ENCODE data around the gene FBXO10. TPM values are rescaled to one million over a fixed set of nuclear protein-coding genes. Genes with fewer than 3 reads are reported as not detected.

FBXO10 gene
- total and polyA plus RNA-seq, 2 of the 8 experiments (the other 6 are each of a cell fraction or from before 2014, with no cell fraction given), result 13.1 to 13.9 TPM

GRCh38 chr9:37604296-37604695, 28.1 kb upstream of the FBXO10 start:
- no peak overlapping the region for H2BK15ac ChIP-seq (ENCODE audit: low read length)
- no peak overlapping the region for H3K23ac ChIP-seq (ENCODE audit: insufficient read length)
- no peaks in the 10 kb centered on the region for H3K23me2 ChIP-seq (ENCODE audit: low read depth, low read length)
- H2BK120ac ChIP-seq (replicated peaks; ENCODE audit: low read depth, low read length), result no peak overlapping the region
- DNase-seq (ENCODE audit: low read depth in 1 of 2, low spot score in 2 of 2) (no peak), FAIRE-seq (no peak)
- no peak overlapping the region for H3K4ac ChIP-seq (replicated peaks; ENCODE audit: insufficient read length, low read depth, low read length)
- no peaks in the 10 kb centered on the region for H3K79me1 ChIP-seq (ENCODE audit: low read depth, low read length)
- no peak overlapping the region for H2BK5ac ChIP-seq (ENCODE audit: low read depth, low read length)
- no peak overlapping the region for H4K8ac ChIP-seq (ENCODE audit: extremely low read depth, insufficient read depth, low read length)
- no peak overlapping the region for H3K18ac ChIP-seq (ENCODE audit: extremely low read depth, low read length)
- H3K79me2 ChIP-seq (ENCODE audit: control insufficient read depth in 1 of 2, insufficient read depth in 2 of 2, low read length in 2 of 2), result no peaks in the 10 kb centered on the region
- no peak overlapping the region for H2BK20ac ChIP-seq (ENCODE audit: low read length)
- H3K27me3 ChIP-seq (replicated peaks in 1 of 4; ENCODE audit: control insufficient read depth in 3 of 4, extremely low read depth in 1 of 4, insufficient read depth in 3 of 4, low read length in 3 of 4), result peaks cover 0 to 2% (median 0%) of the 10 kb centered on the region in 4 experiments; a peak in 1 of 7 replicates
- WGBS, 2 experiments (ENCODE audit: extremely low coverage in 1 of 2, insufficient coverage in 1 of 2, insufficient read length in 1 of 2, insufficient replicate concordance in 2 of 2, low coverage in 1 of 2, low lambda C conversion rate in 2 of 2, missing lambda C conversion rate in 1 of 2), result 74% methylated on average over 1 of the region's 1 CpG; no CpG with 5 or more reads in 1 of the 2 experiments
- no peak overlapping the region for H3K4me3 ChIP-seq (ENCODE audit: extremely low read depth in 1 of 4, insufficient read depth in 2 of 4, low read depth in 3 of 4, low read length in 4 of 4)
- no peak overlapping the region for H3K56ac ChIP-seq (replicated peaks; ENCODE audit: insufficient read length, low read depth, low read length)
- H2AFZ ChIP-seq (ENCODE audit: low read length), result no peak overlapping the region
- POLR2A ChIA-PET (ENCODE audit: partially characterized antibody), result no interaction called here
- no peaks in the 10 kb centered on the region for H3K9me3 ChIP-seq (ENCODE audit: insufficient read depth in 2 of 2, low read depth in 1 of 2, low read length in 1 of 2)
- no peak overlapping the region for H4K91ac ChIP-seq (replicated peaks; ENCODE audit: insufficient read length, low read length)
- TF ChIP-seq CTCF (IDR thresholded peaks at IDR 0.05; ENCODE audit: control extremely low read depth in 1 of 3, insufficient read depth in 1 of 3, low read depth in 1 of 3, low read length in 3 of 3) (no peak), NANOG (IDR thresholded peaks at IDR 0.05; ENCODE audit: insufficient read depth, low read depth, low read length, poor library complexity, severe bottlenecking) (no peak), GTF2F1 (IDR thresholded peaks at IDR 0.05; ENCODE audit: borderline replicate concordance, low read depth, low read length) (no peak), MAFK (IDR thresholded peaks at IDR 0.05; ENCODE audit: low read depth, low read length) (no peak), KDM1A (IDR thresholded peaks at IDR 0.05; ENCODE audit: borderline replicate concordance, low read length) (no peak), USF2 (IDR thresholded peaks at IDR 0.05; ENCODE audit: low read length) (no peak), RFX5 (IDR thresholded peaks at IDR 0.05; ENCODE audit: borderline replicate concordance, low read depth, low read length) (no peak)
- CTCF ChIA-PET (ENCODE audit: partially characterized antibody), result interaction anchor here (0.6 kb wide), 1 partner anchor 38 kb away, joined by 3 read pairs; no protein-coding TSS in a partner anchor
- H4K5ac ChIP-seq (ENCODE audit: insufficient read length, low read depth, low read length), result no peak overlapping the region
- no peak overlapping the region for H3K9ac ChIP-seq (replicated peaks in 1 of 4; ENCODE audit: extremely low read depth in 1 of 4, low read depth in 3 of 4, low read length in 3 of 4)
- no peak overlapping the region for H2AK5ac ChIP-seq (ENCODE audit: low read depth, low read length)
- H2BK12ac ChIP-seq (ENCODE audit: low read depth, low read length), result no peak overlapping the region
- H3K4me2 ChIP-seq (ENCODE audit: insufficient read depth in 1 of 2, low read depth in 2 of 2, low read length in 2 of 2), result no peak overlapping the region
- no peaks in the 10 kb centered on the region for H4K20me1 ChIP-seq (replicated peaks in 1 of 2; ENCODE audit: control insufficient read depth in 1 of 2, insufficient read depth in 2 of 2, low read length in 2 of 2)
- H3K14ac ChIP-seq (ENCODE audit: insufficient read length), result no peak overlapping the region
- no peak overlapping the region for H3K27ac ChIP-seq (ENCODE audit: low read depth, low read length)
- no peaks in the 10 kb centered on the region for H3K36me3 ChIP-seq (ENCODE audit: control insufficient read depth in 2 of 4, insufficient read depth in 4 of 4, low read length in 3 of 4)
- no peaks in the 10 kb centered on the region for H3K4me1 ChIP-seq (replicated peaks in 1 of 4; ENCODE audit: control insufficient read depth in 3 of 4, insufficient read depth in 4 of 4, low read length in 3 of 4)
